HUES48 (cell line): Measurements from ENCODE around the gene DDX50.

ENCODE experiments used
- H3K27ac ChIP-seq: one replicate; pipeline ENCODE4 v1.7.0; 2013; ENCODE audit warnings: low read depth, low read length, inconsistent platforms
- H3K27me3 ChIP-seq: 2 replicates; pipeline ENCODE4 v1.6.1; 2013; ENCODE audit warnings: mild to moderate bottlenecking, low read length; ENCODE audit not compliant: control insufficient read depth, insufficient read depth
- H3K36me3 ChIP-seq: 2 replicates; pipeline ENCODE4 v1.6.1; 2013; ENCODE audit warnings: low read length; ENCODE audit not compliant: control insufficient read depth, insufficient read depth
- H3K4me1 ChIP-seq: 2 replicates; pipeline ENCODE4 v1.6.1; 2013; ENCODE audit warnings: mild to moderate bottlenecking, low read length; ENCODE audit not compliant: control insufficient read depth, insufficient read depth
- H3K4me3 ChIP-seq: 2 replicates; pipeline ENCODE4 v1.5.1; 2013; ENCODE audit warnings: mild to moderate bottlenecking, low read depth, low read length
- H3K9ac ChIP-seq: 2 replicates; pipeline ENCODE4 v1.6.1; 2013; ENCODE audit warnings: mild to moderate bottlenecking, low read depth, low read length, moderate library complexity
- H3K9me3 ChIP-seq: 2 replicates; pipeline ENCODE4 v1.6.1; 2013; ENCODE audit warnings: low read length; ENCODE audit not compliant: control insufficient read depth, insufficient read depth

Gene DDX50

DNA sequence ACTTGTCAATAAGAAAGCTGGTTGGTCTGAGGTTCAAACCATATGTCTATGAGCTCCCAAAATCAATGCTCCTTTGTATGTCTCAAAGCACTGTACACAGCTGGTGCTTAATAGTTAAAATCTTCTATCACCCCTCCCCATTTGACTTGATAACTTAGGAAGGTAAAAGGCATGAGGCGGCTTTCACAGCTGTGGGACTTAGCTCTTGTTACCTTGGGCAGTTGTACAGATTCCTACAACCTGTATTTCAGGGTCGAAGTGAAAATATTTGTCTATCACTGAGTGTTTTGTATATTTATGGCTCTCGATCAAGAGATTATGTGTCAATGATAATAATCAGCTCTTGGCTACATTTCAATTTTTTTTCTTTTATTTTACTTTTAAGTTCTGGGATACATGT, 86.5 kb downstream of the DDX50 start:
- H3K4me3 ChIP-seq: no peak overlapping the region
- H3K9ac ChIP-seq: no peak overlapping the region
- H3K36me3 ChIP-seq: peaks cover 48% of the 10 kb centered on the region
- no peaks in the 10 kb centered on the region for H3K9me3 ChIP-seq
- H3K27me3 ChIP-seq: no peaks in the 10 kb centered on the region
- H3K4me1 ChIP-seq: peaks cover 3% of the 10 kb centered on the region; the same call in 1 of the 2 replicates
- H3K27ac ChIP-seq: peak overlapping the region; percentile 43

DNA sequence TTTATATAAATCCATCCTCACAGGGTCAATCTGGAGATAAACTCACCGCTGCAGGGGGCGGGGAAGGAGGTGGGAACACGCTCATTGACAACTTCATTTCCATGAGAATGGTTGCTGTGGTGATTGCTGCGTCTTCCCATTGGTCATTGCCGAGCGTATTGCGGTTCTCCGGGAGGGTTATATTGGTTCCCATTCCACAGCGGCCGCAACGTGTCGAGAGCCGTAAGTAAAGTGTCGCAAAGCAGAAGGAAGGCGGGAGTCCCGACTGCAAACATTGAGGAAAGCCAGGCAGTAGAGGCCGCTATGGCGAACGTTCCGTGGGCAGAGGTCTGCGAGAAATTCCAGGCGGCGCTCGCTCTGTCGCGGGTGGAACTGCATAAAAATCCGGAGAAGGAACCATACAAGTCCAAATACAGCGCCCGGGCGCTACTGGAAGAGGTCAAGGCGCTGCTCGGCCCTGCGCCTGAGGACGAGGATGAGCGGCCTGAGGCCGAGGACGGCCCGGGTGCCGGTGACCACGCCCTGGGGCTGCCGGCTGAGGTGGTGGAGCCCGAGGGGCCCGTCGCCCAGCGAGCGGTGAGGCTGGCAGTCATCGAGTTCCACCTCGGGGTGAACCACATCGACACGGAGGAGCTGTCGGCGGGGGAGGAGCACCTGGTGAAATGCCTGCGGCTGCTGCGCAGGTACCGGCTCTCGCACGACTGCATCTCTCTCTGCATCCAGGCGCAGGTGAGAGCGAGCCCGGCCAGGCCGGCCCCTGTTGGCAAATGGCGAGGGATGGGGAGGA, 87.6 kb downstream of the DDX50 start, which contains the start of gene KIFBP:
TSS of gene KIFBP (plus strand) at position 274 of the 787 bp plus-strand sequence. CDS start at position 304, 30 bp downstream.
- Histone ChIP-seq H3K27ac (peak within 1 kb of the TSS; percentile 83), H3K4me1 (peaks cover 3% of the 10 kb centered on the region; the same call in 1 of the 2 replicates), H3K9me3 (no peaks in the 10 kb centered on the region), H3K9ac (peak within 1 kb of the TSS; percentile 85), H3K4me3 (peak within 1 kb of the TSS; percentile 95), H3K27me3 (no peaks in the 10 kb centered on the region), H3K36me3 (peaks cover 44% of the 10 kb centered on the region)

DNA sequence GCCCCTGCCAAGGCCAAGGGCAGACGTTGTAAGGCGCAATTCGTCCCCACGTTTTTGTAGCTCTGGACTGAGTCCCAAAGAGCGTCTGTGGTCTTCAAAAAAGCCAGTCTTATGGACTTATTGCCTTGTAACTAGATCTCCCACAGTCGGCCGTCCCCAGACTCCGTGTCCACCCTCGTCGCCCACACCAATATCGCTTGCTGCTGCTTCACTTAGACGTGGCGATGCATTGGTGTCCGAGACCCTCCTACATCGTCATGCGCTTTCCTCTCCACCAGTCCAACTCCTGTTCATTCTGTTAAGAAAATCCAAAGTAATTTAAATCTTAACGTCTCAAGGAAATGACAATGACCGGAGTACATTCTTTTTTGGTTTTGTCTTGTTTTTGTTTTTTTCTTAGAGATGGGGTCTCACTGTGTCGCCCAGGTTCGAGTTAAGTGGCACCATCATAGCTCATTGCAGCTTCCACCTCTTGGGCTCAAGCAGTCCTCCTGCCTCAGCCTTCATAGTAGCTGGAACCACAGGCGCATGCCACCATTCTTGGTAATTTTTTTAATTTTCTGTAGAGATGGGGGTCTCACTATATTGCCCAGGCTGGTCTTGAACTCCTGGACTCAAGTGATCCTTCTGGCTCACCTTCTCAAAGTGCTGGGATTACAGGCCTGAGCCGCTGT, 88.3 kb downstream of the DDX50 start:
- no peaks in the 10 kb centered on the region for H3K9me3 ChIP-seq
- H3K4me1 ChIP-seq: peaks cover 3% of the 10 kb centered on the region; the same call in 1 of the 2 replicates
- no peaks in the 10 kb centered on the region for H3K27me3 ChIP-seq
- peaks cover 37% of the 10 kb centered on the region for H3K36me3 ChIP-seq
- H3K9ac ChIP-seq: peak overlapping the region; percentile 85
- H3K4me3 ChIP-seq: peak overlapping the region; percentile 95
- H3K27ac ChIP-seq: peak overlapping the region; percentile 83

DNA sequence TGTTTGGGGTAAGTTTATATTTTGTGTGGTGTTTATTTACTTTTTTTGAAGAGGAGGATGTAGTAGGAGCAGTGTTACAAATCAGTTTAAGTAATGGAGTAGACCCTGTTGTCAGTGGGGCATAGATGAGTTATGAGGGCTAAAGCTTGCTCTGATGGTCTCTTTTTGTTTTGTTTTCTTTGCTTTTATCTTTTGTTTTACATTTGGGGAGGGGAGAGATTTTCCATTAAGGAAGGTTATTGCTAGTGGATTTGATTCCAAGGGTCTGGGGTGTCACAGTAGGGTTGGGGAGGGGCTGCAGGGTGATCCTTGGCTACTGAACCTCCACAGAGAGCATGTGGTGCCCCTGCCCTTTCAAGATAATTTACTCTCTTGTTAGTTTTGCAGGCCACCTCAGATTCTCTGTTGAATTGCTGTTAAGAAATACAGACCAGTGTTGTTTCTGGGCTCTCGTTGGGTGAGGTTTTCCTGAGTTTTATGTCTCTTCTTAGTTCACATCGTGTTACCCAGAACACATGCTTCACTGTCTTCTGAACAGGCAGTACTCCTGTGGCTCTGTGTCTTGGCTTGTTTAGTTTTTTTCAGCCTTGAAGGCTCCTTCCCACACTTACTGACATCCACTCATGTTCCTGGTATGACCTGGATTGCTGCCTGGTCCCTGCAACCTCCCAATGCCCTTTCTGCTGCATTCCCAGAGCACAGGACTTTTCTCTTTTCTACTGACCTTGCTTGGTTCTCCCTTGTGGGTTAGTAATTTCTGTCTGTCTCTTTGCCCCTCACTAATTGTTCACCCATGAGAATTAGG, 91.7 kb downstream of the DDX50 start:
- H3K9ac ChIP-seq: no peak overlapping the region
- peaks cover 3% of the 10 kb centered on the region; the same call in 1 of the 2 replicates for H3K4me1 ChIP-seq
- no peak overlapping the region for H3K27ac ChIP-seq

More for the DNA sequence above, 91.7 kb downstream of the DDX50 start:
- Histone ChIP-seq H3K9me3 (no peaks in the 10 kb centered on the region), H3K27me3 (no peaks in the 10 kb centered on the region), H3K4me3 (no peak overlapping the region), H3K36me3 (peaks cover 24% of the 10 kb centered on the region)
